ENCODE measurements around the gene INF2.
A peak's percentile ranks its signal among the peaks of the same experiment; 100 is the strongest.

Gene INF2

DNA sequence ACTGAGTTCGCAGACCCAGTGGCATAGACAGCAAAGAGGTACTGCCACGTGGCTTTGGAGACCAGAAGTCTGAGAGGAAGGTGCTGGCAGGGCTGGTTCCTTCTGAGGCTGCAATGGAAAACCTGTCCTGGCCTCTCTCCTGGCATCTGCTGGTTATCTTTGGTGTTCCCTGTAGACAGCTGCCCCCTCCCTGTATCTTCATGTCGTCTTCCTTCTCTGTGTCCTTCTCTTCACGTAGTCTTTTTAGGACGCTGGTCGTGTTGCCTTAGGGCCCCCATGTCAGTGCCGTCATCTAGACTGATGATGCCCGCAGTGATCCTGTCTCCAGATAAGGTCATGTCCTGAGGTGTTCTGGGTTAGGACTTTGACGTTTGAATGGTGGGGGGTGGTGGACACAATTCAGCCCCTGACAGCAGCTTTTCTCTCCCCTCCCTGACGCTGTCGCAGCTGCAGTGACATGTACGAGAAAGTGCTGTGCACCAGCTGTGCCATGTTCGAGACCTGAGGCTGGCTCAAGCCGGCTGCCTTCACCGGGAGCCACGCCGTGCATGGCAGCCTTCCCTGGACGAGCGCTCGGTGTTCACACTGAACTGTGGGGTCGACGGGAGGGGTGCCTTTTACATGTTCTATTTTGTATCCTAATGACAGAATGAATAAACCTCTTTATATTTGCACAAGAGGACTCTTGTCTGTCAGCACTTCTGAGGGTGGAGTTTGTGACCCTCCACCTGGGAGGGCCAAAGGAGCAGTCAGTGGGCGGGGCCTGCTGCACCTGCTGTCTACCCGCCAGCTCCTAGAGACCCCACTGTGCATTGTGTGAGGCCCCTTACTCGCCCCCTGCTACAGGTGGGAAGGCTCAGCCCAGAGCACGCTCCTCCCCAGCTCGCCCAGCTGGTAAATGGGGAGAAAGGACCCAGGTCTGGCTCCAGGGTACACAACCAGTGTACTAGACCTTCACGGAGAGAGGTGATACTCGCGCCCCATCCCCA is 69.9 kb downstream of the INF2 start:
- Histone ChIP-seq H3K27ac (replicated peaks) (no peak overlapping the region), H3K27me3 (ENCODE audit: insufficient read depth, poor library complexity, severe bottlenecking) (no peaks in the 10 kb centered on the region), H3K4me3 (replicated peaks; ENCODE audit: insufficient read depth, low read length) (no peak overlapping the region)
- TF ChIP-seq SPI1 (IDR thresholded peaks at IDR 0.05; ENCODE audit: borderline replicate concordance, low read depth) (no peak), POLR2AphosphoS5 (IDR thresholded peaks at IDR 0.05; ENCODE audit: low read depth) (no peak; the same call in 1 of the 2 replicates), GABPA (IDR thresholded peaks at IDR 0.05; ENCODE audit: low read depth) (no peak)
- TF ChIP-seq, protein P1, sequence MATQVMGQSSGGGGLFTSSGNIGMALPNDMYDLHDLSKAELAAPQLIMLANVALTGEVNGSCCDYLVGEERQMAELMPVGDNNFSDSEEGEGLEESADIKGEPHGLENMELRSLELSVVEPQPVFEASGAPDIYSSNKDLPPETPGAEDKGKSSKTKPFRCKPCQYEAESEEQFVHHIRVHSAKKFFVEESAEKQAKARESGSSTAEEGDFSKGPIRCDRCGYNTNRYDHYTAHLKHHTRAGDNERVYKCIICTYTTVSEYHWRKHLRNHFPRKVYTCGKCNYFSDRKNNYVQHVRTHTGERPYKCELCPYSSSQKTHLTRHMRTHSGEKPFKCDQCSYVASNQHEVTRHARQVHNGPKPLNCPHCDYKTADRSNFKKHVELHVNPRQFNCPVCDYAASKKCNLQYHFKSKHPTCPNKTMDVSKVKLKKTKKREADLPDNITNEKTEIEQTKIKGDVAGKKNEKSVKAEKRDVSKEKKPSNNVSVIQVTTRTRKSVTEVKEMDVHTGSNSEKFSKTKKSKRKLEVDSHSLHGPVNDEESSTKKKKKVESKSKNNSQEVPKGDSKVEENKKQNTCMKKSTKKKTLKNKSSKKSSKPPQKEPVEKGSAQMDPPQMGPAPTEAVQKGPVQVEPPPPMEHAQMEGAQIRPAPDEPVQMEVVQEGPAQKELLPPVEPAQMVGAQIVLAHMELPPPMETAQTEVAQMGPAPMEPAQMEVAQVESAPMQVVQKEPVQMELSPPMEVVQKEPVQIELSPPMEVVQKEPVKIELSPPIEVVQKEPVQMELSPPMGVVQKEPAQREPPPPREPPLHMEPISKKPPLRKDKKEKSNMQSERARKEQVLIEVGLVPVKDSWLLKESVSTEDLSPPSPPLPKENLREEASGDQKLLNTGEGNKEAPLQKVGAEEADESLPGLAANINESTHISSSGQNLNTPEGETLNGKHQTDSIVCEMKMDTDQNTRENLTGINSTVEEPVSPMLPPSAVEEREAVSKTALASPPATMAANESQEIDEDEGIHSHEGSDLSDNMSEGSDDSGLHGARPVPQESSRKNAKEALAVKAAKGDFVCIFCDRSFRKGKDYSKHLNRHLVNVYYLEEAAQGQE (IDR thresholded peaks at IDR 0.05; ENCODE audit: insufficient replicate concordance, low read depth) = no peak
- TF ChIP-seq, protein P2, sequence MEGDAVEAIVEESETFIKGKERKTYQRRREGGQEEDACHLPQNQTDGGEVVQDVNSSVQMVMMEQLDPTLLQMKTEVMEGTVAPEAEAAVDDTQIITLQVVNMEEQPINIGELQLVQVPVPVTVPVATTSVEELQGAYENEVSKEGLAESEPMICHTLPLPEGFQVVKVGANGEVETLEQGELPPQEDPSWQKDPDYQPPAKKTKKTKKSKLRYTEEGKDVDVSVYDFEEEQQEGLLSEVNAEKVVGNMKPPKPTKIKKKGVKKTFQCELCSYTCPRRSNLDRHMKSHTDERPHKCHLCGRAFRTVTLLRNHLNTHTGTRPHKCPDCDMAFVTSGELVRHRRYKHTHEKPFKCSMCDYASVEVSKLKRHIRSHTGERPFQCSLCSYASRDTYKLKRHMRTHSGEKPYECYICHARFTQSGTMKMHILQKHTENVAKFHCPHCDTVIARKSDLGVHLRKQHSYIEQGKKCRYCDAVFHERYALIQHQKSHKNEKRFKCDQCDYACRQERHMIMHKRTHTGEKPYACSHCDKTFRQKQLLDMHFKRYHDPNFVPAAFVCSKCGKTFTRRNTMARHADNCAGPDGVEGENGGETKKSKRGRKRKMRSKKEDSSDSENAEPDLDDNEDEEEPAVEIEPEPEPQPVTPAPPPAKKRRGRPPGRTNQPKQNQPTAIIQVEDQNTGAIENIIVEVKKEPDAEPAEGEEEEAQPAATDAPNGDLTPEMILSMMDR (IDR thresholded peaks at IDR 0.05; ENCODE audit: insufficient read depth, low read length) = no peak
- no peak for DNase-seq (ENCODE audit: low read depth in 1 of 2, low spot score in 1 of 2)

DNA sequence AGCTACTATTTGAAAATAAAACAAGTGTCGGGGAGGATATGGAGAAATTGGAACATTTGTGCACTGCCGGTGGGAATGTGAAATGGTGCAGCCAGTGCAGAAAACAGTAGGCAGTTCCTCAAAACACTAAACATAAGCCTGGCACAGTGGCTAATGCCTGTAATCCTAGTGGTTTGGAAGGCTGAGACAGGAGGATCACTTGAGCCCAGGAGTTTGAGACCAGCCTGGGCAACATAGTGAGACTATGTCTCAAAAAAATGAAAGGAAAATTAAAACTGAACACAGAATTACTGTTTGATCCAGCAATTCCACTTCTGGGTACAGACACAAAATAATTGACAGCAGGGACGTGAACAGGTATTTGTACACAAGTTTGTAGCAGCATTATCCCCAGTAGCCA is 76.1 kb downstream of the INF2 start:
- Histone ChIP-seq H3K4me3 (replicated peaks; ENCODE audit: insufficient read depth, low read length) (no peak overlapping the region), H3K27me3 (ENCODE audit: insufficient read depth, poor library complexity, severe bottlenecking) (no peaks in the 10 kb centered on the region), H3K27ac (replicated peaks) (no peak overlapping the region)
- 0 out of 2 replicates have a peak, but pooled peaks have one; percentile 23 for TF ChIP-seq SPI1 (IDR thresholded peaks at IDR 0.05; ENCODE audit: borderline replicate concordance, low read depth)
- TF ChIP-seq GABPA (IDR thresholded peaks at IDR 0.05; ENCODE audit: low read depth) = no peak
- no peak for DNase-seq (ENCODE audit: low read depth in 1 of 2, low spot score in 1 of 2)

DNA sequence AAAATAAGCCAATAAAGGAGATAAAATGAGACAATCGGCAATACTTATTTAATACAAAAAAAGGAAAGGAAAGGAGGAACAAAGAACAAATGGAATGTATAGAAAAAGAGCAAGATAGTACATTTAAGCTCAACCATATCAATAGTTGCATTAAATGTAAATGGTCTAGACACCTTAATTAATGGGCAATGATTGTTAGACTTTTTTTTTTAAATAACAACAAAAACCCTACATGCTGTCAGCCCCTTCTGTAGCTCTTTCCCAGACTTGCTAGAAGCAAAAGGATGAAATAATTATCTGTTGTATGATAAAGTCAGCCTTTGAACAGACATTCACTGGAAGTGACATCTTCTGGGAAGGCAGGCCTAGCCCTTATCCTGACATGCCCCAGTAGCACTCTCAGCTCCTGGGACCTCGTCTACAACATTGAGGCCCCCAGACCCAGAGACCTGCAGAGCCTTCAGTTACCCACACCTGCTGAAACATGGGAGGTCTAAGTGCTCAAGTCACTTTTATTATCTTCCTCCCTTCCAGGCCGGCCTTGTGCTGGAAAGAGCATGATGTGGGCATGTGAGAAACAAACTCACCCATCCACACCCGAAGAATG is 76.9 kb downstream of the INF2 start:
- no peak overlapping the region for H3K27ac ChIP-seq (replicated peaks)
- no peaks in the 10 kb centered on the region for H3K27me3 ChIP-seq (ENCODE audit: insufficient read depth, poor library complexity, severe bottlenecking)
- TF ChIP-seq SPI1 (IDR thresholded peaks at IDR 0.05; ENCODE audit: borderline replicate concordance, low read depth) (no peak), POLR2AphosphoS5 (IDR thresholded peaks at IDR 0.05; ENCODE audit: low read depth) (no peak), GABPA (IDR thresholded peaks at IDR 0.05; ENCODE audit: low read depth) (no peak)
- TF ChIP-seq, protein P2 (IDR thresholded peaks at IDR 0.05; ENCODE audit: insufficient read depth, low read length) = no peak
- TF ChIP-seq, protein P1 (IDR thresholded peaks at IDR 0.05; ENCODE audit: insufficient replicate concordance, low read depth) = no peak
- DNase-seq (ENCODE audit: low read depth in 1 of 2, low spot score in 1 of 2) = no peak
- no peak overlapping the region for H3K4me3 ChIP-seq (replicated peaks; ENCODE audit: insufficient read depth, low read length)
